ENCODE measurements around the gene NLGN1. TPM values are rescaled to one million over a fixed set of nuclear protein-coding genes. Genes with fewer than 3 reads are reported as not detected.

The NLGN1 gene
- total RNA-seq, 1 donor from 2014 or later: 9.5 TPM

DNA sequence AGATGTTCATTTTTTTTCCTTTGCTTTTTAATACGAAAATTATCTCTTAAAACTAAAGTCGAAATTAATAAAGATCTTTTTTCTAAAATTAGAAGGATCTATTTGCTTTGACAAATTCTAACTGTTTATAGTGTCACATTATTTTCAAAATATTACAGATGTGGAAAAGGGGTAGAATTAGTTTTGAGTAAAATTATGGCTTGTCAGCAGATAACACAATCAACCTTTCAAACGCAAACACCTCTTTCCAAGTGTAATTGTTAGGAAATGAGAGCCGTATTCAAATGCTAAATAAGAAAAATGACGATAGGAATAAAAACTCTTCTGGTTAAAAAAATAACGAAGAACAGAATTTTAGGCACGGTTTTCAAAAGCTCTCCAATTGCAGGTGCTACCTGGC lies 704.7 kb downstream of the NLGN1 start:
- no peak for DNase-seq

DNA sequence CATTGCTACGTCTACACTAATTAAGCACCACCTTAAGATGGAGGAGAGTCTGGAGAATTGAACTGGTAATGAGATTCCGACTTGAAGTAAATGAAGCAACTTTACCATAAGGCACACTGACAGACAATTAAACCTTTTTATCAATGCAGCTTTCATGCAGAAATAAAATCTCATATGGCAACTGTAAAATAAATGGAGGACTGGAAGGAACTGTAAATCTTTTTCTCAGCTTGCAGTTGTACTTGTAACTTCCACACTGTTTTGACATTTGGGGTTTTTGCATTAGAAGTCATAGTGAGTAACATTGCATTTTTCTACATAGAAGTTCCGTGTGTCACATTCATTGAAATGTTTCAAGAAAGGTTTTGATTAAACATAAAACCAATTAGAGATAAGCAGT lies 705.3 kb downstream of the NLGN1 start:
- no peak for DNase-seq

DNA sequence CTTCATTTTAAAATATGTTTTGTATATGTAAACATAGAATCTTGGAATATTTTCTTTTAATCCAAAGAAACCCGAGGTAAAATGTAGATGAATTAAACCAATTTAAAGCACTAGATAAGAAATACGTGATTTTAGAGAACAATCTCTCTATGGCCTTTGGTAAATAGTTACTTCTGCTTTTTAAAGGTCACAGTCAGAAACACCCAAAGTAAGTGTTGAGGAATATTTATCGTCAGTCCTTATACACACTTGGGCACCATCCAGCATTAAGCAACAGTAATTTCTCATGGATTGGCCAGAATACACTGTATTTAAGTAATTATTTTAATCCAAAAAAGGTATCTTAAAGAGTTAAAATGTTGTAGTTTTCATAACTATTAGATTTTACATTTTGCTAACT lies 713.2 kb downstream of the NLGN1 start:
- DNase-seq: no peak

GRCh38 chr3:174111776-174112175 lies 714.2 kb downstream of the NLGN1 start:
- no peak for DNase-seq

DNA sequence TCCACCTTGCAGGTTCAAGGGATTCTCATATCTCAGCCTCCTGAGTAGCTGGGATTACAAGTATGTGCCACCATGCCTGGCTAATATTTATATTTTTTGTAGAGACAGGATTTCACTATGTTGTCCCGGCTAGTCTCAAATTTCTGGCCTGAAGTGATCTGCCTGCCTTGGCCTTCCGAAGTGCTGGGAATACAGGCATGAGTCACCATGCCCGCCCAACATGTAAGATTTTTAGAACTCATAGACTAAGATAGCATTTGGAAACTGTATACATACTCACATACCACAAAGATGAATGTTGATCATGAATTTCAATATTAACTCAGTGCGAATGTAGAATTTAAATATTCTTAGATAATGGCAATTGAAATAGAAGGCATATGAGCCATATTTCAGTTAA lies 718.9 kb downstream of the NLGN1 start:
- no peak for DNase-seq

GRCh38 chr3:174120997-174121396 lies 723.5 kb downstream of the NLGN1 start:
- DNase-seq: no peak

DNA sequence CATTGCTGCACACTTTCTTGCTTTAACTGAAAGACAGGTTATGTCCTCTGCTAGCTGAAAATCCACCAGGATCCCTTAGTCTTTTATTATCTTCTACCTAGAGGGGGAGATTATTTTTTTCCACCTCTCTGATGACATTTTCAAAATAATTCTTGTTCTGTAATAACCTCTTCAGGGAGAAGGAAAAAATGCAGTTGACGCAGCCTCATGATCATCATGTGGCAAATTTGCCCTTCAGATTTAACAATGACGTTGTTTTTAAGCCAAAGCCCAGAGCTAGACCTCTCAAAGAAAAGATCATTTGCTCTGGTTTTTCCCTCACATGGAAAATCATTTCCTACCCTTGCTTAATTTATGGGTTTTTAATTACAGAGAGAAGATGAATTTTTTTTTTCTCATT lies 724.9 kb downstream of the NLGN1 start:
- DNase-seq: no peak

- no peak for DNase-seq
Observed at GRCh38 chr3:174125267-174125824, 727.8 kb downstream of the NLGN1 start.

- DNase-seq: no peak
Observed at GRCh38 chr3:174126990-174127758, 729.6 kb downstream of the NLGN1 start.

DNA sequence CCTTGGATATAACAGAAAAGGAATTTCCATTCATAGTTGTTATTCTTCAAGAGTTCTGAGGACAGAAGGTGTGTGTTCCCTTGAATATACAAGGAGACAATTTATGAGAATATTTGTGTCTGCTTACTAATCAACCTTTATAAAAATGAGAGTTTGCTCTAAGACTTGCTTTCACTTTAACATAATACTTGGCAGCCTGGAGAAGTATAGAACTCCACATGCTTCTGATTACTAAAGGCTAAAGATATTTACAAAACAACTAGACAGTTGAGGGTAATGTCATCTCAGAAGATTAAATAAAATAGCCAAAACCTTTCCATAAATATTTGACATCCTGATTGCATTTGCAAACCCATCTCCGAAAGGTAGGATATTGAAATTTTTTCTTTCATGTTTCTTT lies 734.5 kb downstream of the NLGN1 start:
- no peak for DNase-seq

GRCh38 chr3:174132421-174133042 lies 735.0 kb downstream of the NLGN1 start:
- DNase-seq: no peak

- DNase-seq: no peak
Observed at GRCh38 chr3:174146008-174146407, 748.5 kb downstream of the NLGN1 start.

DNA sequence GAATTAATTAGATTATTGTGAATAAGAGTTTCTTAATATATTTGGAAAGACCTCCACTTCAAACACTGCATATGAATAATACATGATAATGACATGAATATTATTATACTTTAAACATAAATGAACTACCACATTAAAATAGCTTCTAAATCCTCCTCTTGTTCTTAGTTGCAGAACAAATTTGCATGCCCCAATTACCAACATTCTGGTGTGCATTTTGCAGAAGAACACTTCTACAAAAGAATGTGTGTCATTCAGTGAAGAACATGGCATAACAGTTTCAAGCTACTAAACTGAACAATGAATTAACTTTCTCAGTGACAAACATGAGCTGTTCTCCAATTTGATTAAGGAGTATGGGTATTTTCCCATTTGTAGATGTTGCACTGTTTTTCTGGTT lies 750.3 kb downstream of the NLGN1 start:
- no peak for DNase-seq

DNA sequence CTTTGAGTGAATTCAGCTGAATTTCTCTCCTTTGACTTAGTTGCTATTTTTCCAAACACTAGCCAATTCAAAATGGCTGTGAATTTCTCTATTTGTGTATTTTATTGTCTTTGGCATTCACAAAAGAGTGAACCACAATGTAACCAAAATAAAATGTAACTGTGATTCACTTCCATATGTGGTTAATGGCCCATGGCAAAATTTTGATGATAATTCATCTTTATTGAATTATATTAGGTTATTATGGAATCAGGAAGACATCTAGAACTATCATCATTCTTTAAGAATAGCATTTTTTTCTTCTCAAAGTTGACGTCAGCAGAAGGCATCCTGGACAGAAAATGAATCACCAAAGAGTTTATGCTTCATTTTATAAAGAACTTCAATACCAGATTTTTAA lies 756.3 kb downstream of the NLGN1 start:
- DNase-seq: no peak

- DNase-seq: no peak
Observed at GRCh38 chr3:174156200-174156599, 758.7 kb downstream of the NLGN1 start.

DNA sequence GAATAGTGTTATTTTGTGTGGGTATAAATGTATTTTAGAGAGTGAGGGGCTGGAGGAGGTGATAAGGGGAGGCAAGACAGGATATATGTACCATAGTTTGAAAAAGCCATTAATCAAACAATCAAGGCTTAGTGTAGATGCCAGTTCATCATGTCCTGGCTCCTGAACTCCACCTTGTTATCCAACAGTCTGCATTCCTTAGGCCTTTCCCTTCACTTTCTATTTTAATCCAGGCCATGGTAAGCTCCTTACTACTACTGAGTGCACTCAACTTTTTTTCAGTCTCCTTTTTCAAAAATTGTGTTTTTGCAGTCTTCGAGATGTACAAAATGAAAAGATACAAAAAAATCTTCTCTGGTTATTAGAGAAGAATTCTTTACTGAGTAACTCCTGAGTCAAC lies 761.1 kb downstream of the NLGN1 start:
- DNase-seq: no peak

DNA sequence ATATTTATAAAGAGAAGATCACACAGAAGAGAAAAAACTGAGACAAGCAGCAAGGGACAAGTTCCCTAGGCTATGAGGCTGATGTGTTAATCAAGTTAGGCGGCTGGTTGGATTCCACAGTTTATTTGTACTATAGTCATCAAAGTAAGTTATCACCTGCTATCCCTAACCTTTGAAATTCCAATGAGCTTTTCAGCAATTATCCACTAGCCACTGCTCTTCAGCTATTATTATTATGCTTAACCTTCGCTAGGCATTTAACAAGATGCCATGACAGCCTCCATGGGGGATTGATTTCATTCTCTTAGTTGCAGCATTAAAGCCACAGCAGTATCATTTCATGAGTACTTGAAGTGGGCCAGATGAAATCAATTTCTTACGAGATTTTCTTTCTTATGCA lies 762.1 kb downstream of the NLGN1 start:
- DNase-seq: no peak

GRCh38 chr3:174162550-174162949 lies 765.0 kb downstream of the NLGN1 start:
- no peak for DNase-seq

- DNase-seq: no peak
Observed at GRCh38 chr3:174168026-174168425, 770.5 kb downstream of the NLGN1 start.

DNA sequence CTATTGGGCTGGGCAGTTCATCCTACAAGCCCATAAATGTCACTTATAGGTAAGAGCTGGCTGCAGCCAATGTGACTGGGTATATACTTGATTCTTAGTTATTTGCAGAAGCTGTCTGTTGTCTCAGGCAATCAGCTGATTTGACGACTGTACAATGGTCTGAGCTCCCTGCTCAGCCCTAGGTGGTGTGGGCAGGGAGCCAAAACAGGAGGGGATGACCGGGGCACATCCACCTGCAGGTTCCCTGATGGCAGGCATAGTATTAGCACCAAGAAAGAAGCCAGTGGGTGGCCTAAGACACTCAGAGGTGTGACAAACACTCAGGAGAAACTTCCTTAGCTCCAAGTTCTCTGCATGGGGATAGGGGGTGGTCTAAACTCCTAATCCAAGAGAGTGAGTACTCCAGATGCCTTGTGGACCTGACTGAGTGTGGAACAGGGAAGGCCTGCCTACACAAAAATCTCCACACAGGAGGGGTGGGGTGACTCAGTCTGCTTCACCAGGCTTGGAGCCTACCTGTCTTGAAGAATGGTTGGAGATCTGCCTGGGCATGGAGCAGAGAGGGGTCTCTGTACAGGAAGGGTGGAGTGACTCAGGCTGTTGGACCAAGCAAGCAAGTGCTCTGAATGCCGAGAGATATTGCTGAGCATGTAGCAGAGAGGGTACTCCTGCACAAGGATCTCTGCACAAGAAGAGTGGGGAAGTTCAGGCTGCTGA lies 771.2 kb downstream of the NLGN1 start:
- DNase-seq: no peak

DNA sequence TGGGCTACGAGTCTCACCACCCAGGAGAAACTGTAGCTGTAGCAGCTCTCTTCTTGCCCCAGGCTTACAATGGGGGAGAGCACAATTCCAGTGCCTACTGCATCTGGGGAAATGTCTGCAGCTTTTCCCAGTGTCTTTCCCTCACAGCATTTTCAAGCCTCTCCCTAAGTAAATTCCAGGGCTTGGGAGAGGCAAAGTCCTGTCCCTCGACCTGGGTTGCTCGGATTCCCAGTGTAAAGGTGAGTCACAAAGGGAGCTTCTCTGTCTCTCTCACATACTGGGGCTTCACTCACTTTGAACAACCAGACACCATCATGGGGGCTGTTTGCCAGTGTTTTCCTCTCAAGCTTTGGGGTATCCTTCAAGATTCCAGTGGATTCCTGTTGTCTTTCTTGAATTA lies 772.2 kb downstream of the NLGN1 start:
- DNase-seq: no peak

DNA sequence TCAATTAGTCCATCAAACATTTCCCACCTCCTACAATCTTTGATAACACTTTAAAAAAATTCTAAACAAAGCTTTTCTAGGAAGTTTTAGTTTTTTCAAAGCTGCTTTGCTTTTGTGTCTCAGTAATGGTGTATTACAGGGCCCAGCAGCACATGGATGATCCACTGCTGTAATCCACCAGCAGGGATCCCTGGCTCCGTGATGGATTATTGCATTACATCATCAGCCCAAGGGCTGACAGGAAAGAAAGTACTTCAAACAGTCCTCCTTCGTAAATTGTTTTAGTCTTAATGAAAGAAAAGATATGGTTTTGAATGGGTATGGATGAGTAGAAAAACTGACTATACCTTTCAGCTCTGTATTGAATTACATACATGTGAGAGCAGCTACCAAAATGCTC lies 772.7 kb downstream of the NLGN1 start:
- DNase-seq: no peak

GRCh38 chr3:174186377-174186989 lies 788.9 kb downstream of the NLGN1 start:
- DNase-seq: no peak

Data from skin of body (tissue), 2 donors.